Adipocyte (in vitro differentiated cells): ENCODE measurements around the gene OASL.
"Not testable (repeated sequence)": the region's sequence is repeated elsewhere in the genome, so short reads cannot be mapped to it uniquely, and the experiment has no call there.

Source experiments
- DNase-seq: peaks from one replicate; pipeline ENCODE4 v3.0.0-alpha.2; 2015; ENCODE audit warnings: low read depth
- H3K27me3 ChIP-seq: replicated peaks from 2 replicates; pipeline ENCODE4 v1.7.0; 2013; ENCODE audit warnings: mild to moderate bottlenecking, low read length, moderate library complexity; ENCODE audit not compliant: control insufficient read depth, insufficient read depth
- H3K36me3 ChIP-seq: 2 replicates; pipeline ENCODE4 v1.7.0; 2013; ENCODE audit warnings: low read length, mild to moderate bottlenecking, moderate library complexity; ENCODE audit not compliant: control insufficient read depth, insufficient read depth, severe bottlenecking
- H3K4me1 ChIP-seq: 2 replicates; pipeline ENCODE4 v1.7.0; 2013; ENCODE audit warnings: mild to moderate bottlenecking, low read length, moderate library complexity; ENCODE audit not compliant: control insufficient read depth, insufficient read depth
- H3K4me3 ChIP-seq: 2 replicates; pipeline ENCODE4 v1.7.0; 2013; ENCODE audit warnings: mild to moderate bottlenecking, low read length, moderate library complexity
- H3K9ac ChIP-seq: 2 replicates; pipeline ENCODE4 v1.7.0; 2013; ENCODE audit warnings: mild to moderate bottlenecking, low read length, moderate library complexity
- H3K9me3 ChIP-seq: 2 replicates; pipeline ENCODE4 v1.7.0; 2013; ENCODE audit warnings: mild to moderate bottlenecking, low read length, moderate library complexity; ENCODE audit not compliant: control insufficient read depth

Gene OASL

GRCh38 chr12:121075911-121076310 lies 36.9 kb upstream of the OASL start:
- not testable (repeated sequence) for H3K27me3 ChIP-seq, H3K9ac ChIP-seq, DNase-seq, H3K36me3 ChIP-seq, H3K4me3 ChIP-seq, H3K4me1 ChIP-seq
- H3K9me3 ChIP-seq, result peaks cover 23% of the 10 kb centered on the region

DNA sequence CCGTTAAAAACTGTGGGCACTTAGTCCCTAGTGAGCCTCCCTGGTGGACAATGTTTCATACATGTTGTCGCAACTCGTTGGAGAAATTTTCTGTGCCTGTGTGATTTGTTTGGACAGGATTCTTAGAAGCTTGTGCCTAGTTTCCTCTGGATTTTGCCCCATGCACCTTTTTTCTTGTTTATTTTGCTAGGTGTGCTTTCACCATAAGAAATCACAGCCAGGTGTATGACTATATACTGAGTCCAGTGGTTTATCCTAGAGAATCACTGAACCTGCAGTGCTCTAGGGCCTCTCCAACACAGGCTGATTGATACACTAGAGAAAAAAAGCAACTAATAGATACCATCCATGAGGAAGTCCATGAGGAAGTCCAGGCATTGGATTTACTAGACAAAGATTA lies 33.1 kb upstream of the OASL start:
- no peaks in the 10 kb centered on the region for H3K4me1 ChIP-seq
- H3K27me3 ChIP-seq, result no peaks in the 10 kb centered on the region
- H3K9ac ChIP-seq, result no peak overlapping the region
- H3K9me3 ChIP-seq, result peaks cover 23% of the 10 kb centered on the region
- no peak overlapping the region for H3K4me3 ChIP-seq
- no peak for DNase-seq
- no peaks in the 10 kb centered on the region for H3K36me3 ChIP-seq

DNA sequence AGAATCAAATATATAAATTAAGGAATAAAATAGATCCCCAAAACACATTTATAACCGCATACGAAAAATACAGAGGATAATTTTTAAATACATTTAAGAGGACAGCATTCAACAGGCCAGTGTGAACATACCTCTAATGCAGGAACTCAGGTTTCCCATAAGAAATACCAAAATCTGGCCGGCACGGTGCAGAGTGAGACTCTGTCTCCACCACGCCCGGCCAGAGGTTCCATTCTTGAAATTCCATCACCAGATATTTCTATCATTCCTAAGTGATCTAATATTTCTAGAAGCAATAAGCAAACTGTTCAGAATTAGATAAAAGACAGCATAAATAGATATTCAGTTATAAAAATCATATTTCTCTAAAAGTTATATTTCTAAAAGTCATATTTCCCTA lies 30.2 kb upstream of the OASL start:
- Histone ChIP-seq H3K9ac (no peak overlapping the region), H3K36me3 (no peaks in the 10 kb centered on the region), H3K4me1 (no peaks in the 10 kb centered on the region), H3K4me3 (no peak overlapping the region), H3K27me3 (no peaks in the 10 kb centered on the region), H3K9me3 (peaks cover 23% of the 10 kb centered on the region)
- no peak for DNase-seq

GRCh38 chr12:121065345-121065744 lies 26.3 kb upstream of the OASL start:
- H3K4me1 ChIP-seq, result peaks cover 3% of the 10 kb centered on the region
- H3K27me3 ChIP-seq, result no peaks in the 10 kb centered on the region
- no peaks in the 10 kb centered on the region for H3K9me3 ChIP-seq
- H3K9ac ChIP-seq, result no peak overlapping the region
- no peak for DNase-seq
- H3K36me3 ChIP-seq, result no peaks in the 10 kb centered on the region
- no peak overlapping the region for H3K4me3 ChIP-seq

DNA sequence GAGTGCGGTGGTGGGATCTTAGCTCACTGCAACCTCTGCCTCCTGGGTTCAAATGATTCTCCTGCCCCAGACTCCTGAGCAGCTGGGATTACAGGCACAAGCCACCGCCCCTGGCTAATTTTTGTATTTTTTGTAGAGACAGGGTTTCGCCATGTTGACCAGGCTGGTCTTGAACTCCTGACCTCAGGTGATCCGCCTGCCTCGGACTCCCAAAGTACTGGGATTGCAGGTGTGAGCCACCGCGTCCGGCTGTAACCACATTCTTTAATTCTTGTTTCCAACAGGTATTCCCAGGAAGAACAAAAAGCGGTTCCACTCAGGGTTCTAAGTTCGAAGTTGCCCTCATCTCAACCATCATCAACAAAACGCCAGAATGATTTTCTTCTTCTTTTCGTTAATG lies 25.5 kb upstream of the OASL start:
- not testable (repeated sequence) for H3K27me3 ChIP-seq, H3K4me1 ChIP-seq, DNase-seq

DNA sequence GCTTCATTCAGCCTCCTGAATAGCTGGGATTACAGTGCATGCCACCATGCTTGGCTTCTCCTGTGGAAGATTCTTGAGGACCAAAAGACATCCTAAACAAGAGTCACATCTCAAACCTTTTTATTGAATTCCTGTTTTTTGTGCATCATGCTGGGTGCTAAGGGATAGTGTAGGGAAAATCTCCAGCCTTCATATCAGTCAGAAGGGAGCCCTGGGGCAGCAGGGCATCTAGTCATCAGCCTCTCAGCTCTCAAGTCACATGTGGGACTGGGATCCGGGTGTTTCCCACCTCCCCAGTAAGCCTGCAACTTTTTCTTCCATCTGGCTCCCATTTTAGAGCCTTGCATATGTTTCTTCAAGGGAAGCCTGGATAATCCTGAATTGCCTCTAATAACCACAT lies 25.1 kb upstream of the OASL start:
- Histone ChIP-seq H3K27me3 (no peaks in the 10 kb centered on the region), H3K9ac (no peak overlapping the region), H3K9me3 (no peaks in the 10 kb centered on the region), H3K36me3 (no peaks in the 10 kb centered on the region), H3K4me3 (no peak overlapping the region), H3K4me1 (peaks cover 5% of the 10 kb centered on the region)
- no peak for DNase-seq

More for the DNA sequence above, 25.5 kb upstream of the OASL start:
- not testable (repeated sequence) for H3K36me3 ChIP-seq, H3K4me3 ChIP-seq, H3K9me3 ChIP-seq, H3K9ac ChIP-seq

GRCh38 chr12:121062391-121063045 lies 23.5 kb upstream of the OASL start:
- Histone ChIP-seq H3K27me3 (no peaks in the 10 kb centered on the region), H3K36me3 (no peaks in the 10 kb centered on the region), H3K9me3 (no peaks in the 10 kb centered on the region), H3K9ac (no peak overlapping the region), H3K4me3 (no peak overlapping the region), H3K4me1 (peaks cover 5% of the 10 kb centered on the region)
- DNase-seq, result no peak

- Histone ChIP-seq H3K4me3 (no peak overlapping the region), H3K27me3 (no peaks in the 10 kb centered on the region), H3K9me3 (no peaks in the 10 kb centered on the region), H3K4me1 (peaks cover 5% of the 10 kb centered on the region), H3K9ac (no peak overlapping the region), H3K36me3 (no peaks in the 10 kb centered on the region)
- peak; percentile 10 for DNase-seq
Observed at GRCh38 chr12:121061831-121062230, 22.8 kb upstream of the OASL start.

DNA sequence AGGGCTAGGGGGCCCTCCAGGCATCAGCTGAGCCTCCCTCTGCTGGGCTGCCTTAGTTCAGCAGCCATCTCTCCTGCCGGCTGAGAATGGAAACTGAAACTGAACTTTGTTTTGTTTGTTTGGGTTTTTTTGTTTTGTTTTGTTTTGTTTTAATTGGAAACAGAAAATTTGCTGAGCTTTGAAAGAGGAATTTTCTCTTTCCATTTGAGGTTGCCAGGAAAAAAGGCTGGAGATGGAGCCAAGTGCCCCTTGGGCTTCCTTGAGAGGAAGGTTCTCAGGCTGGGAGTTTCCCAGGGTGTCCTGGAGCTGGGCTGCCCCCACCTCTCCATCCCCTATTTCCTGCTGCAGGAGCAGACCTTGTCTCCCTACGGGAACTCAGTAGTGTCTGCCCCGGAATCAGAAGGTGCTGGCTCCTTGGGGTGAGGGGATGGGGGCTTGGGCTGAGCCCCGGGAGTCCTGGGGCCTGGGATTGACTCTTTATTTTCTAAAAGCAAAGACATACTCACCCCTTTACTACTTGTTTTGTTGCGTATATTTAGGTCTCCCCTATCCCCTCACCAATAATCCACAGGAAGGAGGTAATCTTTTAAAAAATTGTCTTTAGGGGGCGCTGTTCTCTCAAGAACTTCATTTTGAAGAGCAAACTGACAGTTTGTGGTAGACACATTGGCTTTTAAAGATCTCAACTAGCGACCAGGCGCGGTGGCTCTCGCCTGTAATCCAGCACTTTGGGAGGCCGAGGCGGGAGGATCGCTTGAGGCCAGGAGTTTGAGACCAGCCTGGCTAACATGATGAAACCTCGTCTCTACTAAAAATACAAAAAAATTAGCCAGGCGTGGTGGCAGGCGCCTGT lies 21.3 kb upstream of the OASL start:
- H3K9me3 ChIP-seq, result no peaks in the 10 kb centered on the region
- H3K36me3 ChIP-seq, result no peaks in the 10 kb centered on the region
- peaks cover 5% of the 10 kb centered on the region for H3K4me1 ChIP-seq
- peak overlapping the region; percentile 74 for H3K4me3 ChIP-seq
- no peaks in the 10 kb centered on the region for H3K27me3 ChIP-seq
- peak overlapping the region; percentile 81 for H3K9ac ChIP-seq
- DNase-seq, result peak; percentile 80

DNA sequence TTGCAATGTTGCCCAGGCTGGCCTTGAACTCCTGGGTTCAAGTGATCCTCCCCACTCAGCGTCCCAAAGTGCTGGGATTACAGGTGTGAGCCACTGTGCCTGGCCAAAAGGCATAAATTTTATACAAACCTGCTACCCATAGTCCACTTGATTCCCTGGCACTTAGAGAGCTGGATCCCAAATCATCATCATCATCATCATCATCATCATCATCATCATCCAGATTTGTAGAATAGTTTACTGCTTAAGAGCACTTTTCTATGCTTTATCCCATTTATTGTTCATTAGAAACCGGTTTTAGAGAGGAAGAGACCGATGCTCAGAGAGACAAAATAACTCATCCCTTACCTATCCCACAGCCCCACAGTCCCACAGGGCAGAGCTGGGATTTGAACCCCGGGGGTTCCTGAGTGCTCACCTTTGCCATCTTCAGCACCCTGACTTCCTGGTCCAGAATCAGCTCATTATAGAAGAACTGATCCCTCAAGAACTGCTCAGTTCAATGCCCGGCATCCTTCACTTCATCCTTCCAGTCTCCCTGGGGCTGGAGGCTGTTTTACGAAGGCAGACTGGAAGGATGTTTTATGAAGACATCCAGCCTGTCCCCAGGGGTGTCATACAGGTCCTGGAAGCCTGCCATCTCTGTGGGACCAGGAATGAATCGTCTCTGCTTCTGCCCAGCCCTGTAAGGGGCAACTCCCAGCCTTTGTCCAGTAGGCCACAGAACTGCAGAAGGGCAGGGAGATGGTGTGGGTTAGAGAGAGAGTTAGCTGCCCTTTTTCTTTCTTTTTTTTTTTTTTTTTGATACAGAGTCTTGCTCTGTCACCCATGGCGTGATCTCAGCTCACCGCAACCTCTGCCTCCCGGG lies 20.2 kb upstream of the OASL start:
- no peak overlapping the region for H3K4me3 ChIP-seq
- H3K27me3 ChIP-seq, result peaks cover 3% of the 10 kb centered on the region
- H3K4me1 ChIP-seq, result peaks cover 5% of the 10 kb centered on the region
- no peaks in the 10 kb centered on the region for H3K36me3 ChIP-seq
- H3K9ac ChIP-seq, result no peak overlapping the region
- no peaks in the 10 kb centered on the region for H3K9me3 ChIP-seq
- no peak for DNase-seq

- no peak for DNase-seq
- Histone ChIP-seq H3K27me3 (peaks cover 3% of the 10 kb centered on the region), H3K4me1 (peaks cover 5% of the 10 kb centered on the region), H3K36me3 (no peaks in the 10 kb centered on the region), H3K4me3 (no peak overlapping the region), H3K9me3 (no peaks in the 10 kb centered on the region), H3K9ac (no peak overlapping the region)
Observed at GRCh38 chr12:121057794-121058193, 18.7 kb upstream of the OASL start.
